SK-N-SH (cell line): ENCODE results near the gene CTDSPL2. TPM values are rescaled to one million over a fixed set of nuclear protein-coding genes. Genes with fewer than 3 reads are reported as not detected.

Experiments
- CTCF ChIA-PET: fragments of 300-600, 350-600 bp; formaldehyde crosslinking; extraction: SDS; loops from one replicate; lab custom pipeline; 2021; lab: Yijun Ruan, JAX
- POLR2A ChIA-PET: fragments of 350-600 bp; sonication (Branson Sonifier 250); formaldehyde crosslinking; extraction: SDS; loops from one replicate; lab custom pipeline; 2020; ENCODE audit warnings: antibody characterized with exemption, inconsistent platforms; lab: Yijun Ruan, JAX
- DNase-seq: peaks from one replicate; pipeline ENCODE4 v3.0.0; 2012
- H2AFZ ChIP-seq: fragments of 200-600 bp; sonication (generic); 2 replicates; pipeline ENCODE4 v1.8.1; 2016; ENCODE audit warnings: antibody characterized with exemption, mild to moderate bottlenecking, low read depth
- H3F3A ChIP-seq: fragments of 200-600 bp; sonication (generic); replicated peaks from 2 replicates; pipeline ENCODE3; 2016; ENCODE audit warnings: antibody characterized with exemption, mild to moderate bottlenecking; ENCODE audit not compliant: insufficient read depth
- H3K27ac ChIP-seq, 2 experiments: fragments of 200-500 bp in 1 of 2; fragments of 200-600 bp in 1 of 2; sonication (Bioruptor generic) in 1 of 2; sonication (generic), shearing (Covaris generic) in 1 of 2; 2 replicates each; pipeline versions ENCODE4 v1.5.1 to v1.6.1; 2014 to 2016; ENCODE audit warnings: low read depth in 2 of 2, inconsistent platforms in 1 of 2, low read length in 1 of 2, mild to moderate bottlenecking in 1 of 2, mixed read lengths in 1 of 2
- H3K27me3 ChIP-seq: fragments of 200-600 bp; sonication (generic), shearing (Covaris generic); 2 replicates; pipeline ENCODE4 v1.6.1; 2016; ENCODE audit warnings: mixed run types; ENCODE audit not compliant: insufficient read depth
- H3K36me3 ChIP-seq, 2 experiments: fragments of 200-500 bp in 1 of 2; fragments of 200-600 bp in 1 of 2; sonication (Bioruptor generic) in 1 of 2; sonication (generic) in 1 of 2; replicated peaks in 1 of 2; 2 replicates each; pipeline versions ENCODE3 to v1.5.1; 2014 to 2016; ENCODE audit warnings: low read length in 1 of 2, mild to moderate bottlenecking in 1 of 2; ENCODE audit not compliant: insufficient read depth in 2 of 2, control insufficient read depth in 1 of 2
- H3K4me1 ChIP-seq, 2 experiments: fragments of 200-500 bp in 1 of 2; fragments of 200-600 bp in 1 of 2; sonication (Bioruptor generic) in 1 of 2; sonication (generic), shearing (Covaris generic) in 1 of 2; 2 replicates each; pipeline versions ENCODE4 v1.5.1 to v1.6.1; 2014 to 2016; ENCODE audit warnings: low read depth in 1 of 2, low read length in 1 of 2, mixed run types in 1 of 2; ENCODE audit not compliant: insufficient read depth in 2 of 2, control insufficient read depth in 1 of 2
- H3K4me2 ChIP-seq: fragments of 200-600 bp; sonication (generic), shearing (Covaris generic); 2 replicates; pipeline ENCODE4 v1.6.1; 2017; ENCODE audit warnings: mixed run types
- H3K4me3 ChIP-seq, 2 experiments: fragments of 200-500 bp in 1 of 2; fragments of 200-600 bp in 1 of 2; sonication (Bioruptor generic) in 1 of 2; sonication (generic), shearing (Covaris generic) in 1 of 2; 2 replicates each; pipeline versions ENCODE4 v1.5.1 to v1.8.1; 2014 to 2016; ENCODE audit warnings: low read depth in 2 of 2, inconsistent platforms in 1 of 2, low read length in 1 of 2, mild to moderate bottlenecking in 1 of 2, mixed read lengths in 1 of 2, moderate library complexity in 1 of 2
- H3K79me2 ChIP-seq: fragments of 200-600 bp; sonication (generic); 2 replicates; pipeline ENCODE4 v1.8.1; 2017; ENCODE audit warnings: mild to moderate bottlenecking; ENCODE audit not compliant: insufficient read depth
- H3K9ac ChIP-seq: fragments of 200-600 bp; sonication (generic); 2 replicates; pipeline ENCODE4 v1.6.1; 2017; ENCODE audit warnings: mixed run types
- H3K9me2 ChIP-seq: fragments of 200-600 bp; sonication (generic); 2 replicates; pipeline ENCODE4 v1.6.1; 2017; ENCODE audit warnings: mixed run types
- H3K9me3 ChIP-seq: fragments of 200-600 bp; sonication (generic); 2 replicates; pipeline ENCODE4 v1.6.1; 2017; ENCODE audit warnings: mixed run types, mild to moderate bottlenecking, moderate library complexity
- H4K20me1 ChIP-seq: fragments of 200-600 bp; sonication (generic); 2 replicates; pipeline ENCODE4 v1.6.1; 2017; ENCODE audit warnings: mild to moderate bottlenecking, mixed run types; ENCODE audit not compliant: insufficient read depth
- CHD2 ChIP-seq: fragments of 150-350 bp; IDR thresholded peaks from 2 replicates; pipeline ENCODE4 v1.6.1; 2018; ENCODE audit warnings: low read length; ENCODE audit not compliant: partially characterized antibody
- ELF1 ChIP-seq: IDR thresholded peaks from 2 replicates; pipeline ENCODE4 v1.4.0; 2012
- EZH2phosphoT487 ChIP-seq: fragments of 200-600 bp; sonication (generic); IDR thresholded peaks from 2 replicates; pipeline ENCODE4 v1.6.1; 2017; ENCODE audit warnings: low read depth, mixed run types, mild to moderate bottlenecking, antibody characterized with exemption, moderate library complexity, borderline replicate concordance
- FOSL2 ChIP-seq: IDR thresholded peaks from 2 replicates; pipeline ENCODE4 v1.4.0; 2012; ENCODE audit warnings: low read depth, mild to moderate bottlenecking, moderate library complexity, borderline replicate concordance
- FOXJ3 ChIP-seq: sonication (generic); formaldehyde crosslinking; IDR thresholded peaks from 2 replicates; pipeline ENCODE4 v1.5.1; 2020; ENCODE audit warnings: mild to moderate bottlenecking, missing genetic modification reagents
- GABPA ChIP-seq: IDR thresholded peaks from 2 replicates; pipeline ENCODE4 v1.4.0; 2012; ENCODE audit warnings: low read depth, mild to moderate bottlenecking
- JUND ChIP-seq: IDR thresholded peaks from 2 replicates; pipeline ENCODE4 v1.4.0; 2012
- NFIC ChIP-seq: IDR thresholded peaks from 2 replicates; pipeline ENCODE4 v1.4.0; 2012; ENCODE audit warnings: borderline replicate concordance
- RFX5 ChIP-seq: IDR thresholded peaks from 2 replicates; pipeline ENCODE4 v1.6.1; 2012; ENCODE audit warnings: mild to moderate bottlenecking, improper control_type of control experiment, low read length
- SIN3A ChIP-seq: IDR thresholded peaks from 2 replicates; pipeline ENCODE4 v1.6.1; 2012; ENCODE audit warnings: low read depth, mild to moderate bottlenecking, low read length, moderate library complexity, borderline replicate concordance
- SMC3 ChIP-seq: IDR thresholded peaks from 2 replicates; pipeline ENCODE4 v1.6.1; 2012; ENCODE audit warnings: low read depth, low read length, improper control_type of control experiment
- TAF1 ChIP-seq: IDR thresholded peaks from 2 replicates; pipeline ENCODE4 v1.6.1; 2012; ENCODE audit warnings: low read depth, mild to moderate bottlenecking, low read length, moderate library complexity, borderline replicate concordance
- TCF12 ChIP-seq: IDR thresholded peaks from 2 replicates; pipeline ENCODE4 v1.4.0; 2012
- TEAD4 ChIP-seq: IDR thresholded peaks from 2 replicates; pipeline ENCODE4 v1.4.0; 2012; ENCODE audit warnings: mild to moderate bottlenecking, borderline replicate concordance; ENCODE audit not compliant: insufficient read depth
- WGBS: methylation state at CpG from one replicate; pipeline ENCODE4 v1.1.6; 2017; ENCODE audit warnings: low lambda C conversion rate; 5-methylcytosine and 5-hydroxymethylcytosine counted together
- polyA plus RNA-seq, 3 experiments: library from polyadenylated mRNA; depleted of rRNA; stranded (reverse); fragments of >200 nt; gene quantifications; 2 replicates each; pipeline ENCODE4 v1.2.3, GENCODE V29; 2012
- TF ChIP-seq, protein P1 (sequence below): IDR thresholded peaks from 2 replicates; pipeline ENCODE4 v1.4.0; 2012; ENCODE audit warnings: low read depth, borderline replicate concordance
- TF ChIP-seq, protein P2 (sequence below): fragments of 200-600 bp; sonication (generic); IDR thresholded peaks from 2 replicates; pipeline ENCODE4 v1.6.1; 2017; ENCODE audit warnings: antibody characterized with exemption, mild to moderate bottlenecking, moderate library complexity
- TF ChIP-seq, protein P3 (sequence below): IDR thresholded peaks from 2 replicates; pipeline ENCODE4 v1.4.0; 2012; ENCODE audit warnings: low read depth, borderline replicate concordance

The CTDSPL2 gene
- polyA plus RNA-seq, 1 of the 3 experiments (the other 2 are of a cell fraction), result 9.0 TPM

DNA sequence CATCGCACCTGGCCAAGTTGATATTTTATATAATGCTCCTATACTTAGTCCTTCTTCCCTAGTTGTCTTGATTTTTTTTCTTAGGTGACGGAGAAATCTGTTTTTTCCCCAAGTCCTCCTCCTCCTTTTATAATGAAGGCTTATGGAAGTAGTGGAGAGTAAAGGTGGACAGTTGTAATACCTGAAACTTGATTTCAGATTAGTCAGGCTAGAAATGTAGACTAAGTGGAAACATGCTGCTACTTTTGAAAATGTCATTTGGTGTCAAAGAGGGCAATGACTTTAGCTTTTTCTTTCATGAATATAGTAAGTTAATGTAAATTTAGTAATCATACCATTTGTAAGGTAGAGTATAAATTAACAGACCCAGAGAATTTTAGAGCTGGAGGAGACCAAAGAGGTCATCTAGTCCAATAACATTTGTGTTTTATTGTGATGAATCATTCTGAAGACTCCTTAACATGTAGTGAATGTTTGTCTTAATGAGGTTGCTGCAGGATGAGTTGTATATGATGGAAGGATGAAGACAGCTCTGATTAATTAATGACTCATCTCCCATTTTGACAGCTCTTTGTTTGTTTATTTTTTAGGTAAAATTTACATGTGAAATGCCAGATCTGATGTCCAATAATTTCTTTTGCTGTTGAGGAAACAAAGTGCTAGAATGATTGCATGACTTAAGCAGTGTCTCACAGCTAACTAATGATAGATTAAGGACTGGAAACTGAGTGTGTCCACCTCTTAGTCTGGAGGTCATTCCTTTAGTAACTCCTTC is 8.7 kb downstream of the CTDSPL2 start:
- Histone ChIP-seq H3K9ac (no peak overlapping the region), H3F3A (peaks cover 14% of the 10 kb centered on the region), H3K27me3 (no peaks in the 10 kb centered on the region), H3K79me2 (peaks cover 100% of the 10 kb centered on the region), H2AFZ (no peak overlapping the region), H3K4me2 (no peak overlapping the region), H3K36me3 (peaks cover 0 to 16% of the 10 kb centered on the region in 2 experiments), H3K27ac (no peak overlapping the region), H3K4me1 (peaks cover 4 to 7% of the 10 kb centered on the region in 2 experiments; a peak in 2 of 4 replicates), H3K9me3 (no peaks in the 10 kb centered on the region), H4K20me1 (peaks cover 88% of the 10 kb centered on the region), H3K4me3 (no peak overlapping the region), H3K9me2 (no peaks in the 10 kb centered on the region)
- TF ChIP-seq, protein P1, sequence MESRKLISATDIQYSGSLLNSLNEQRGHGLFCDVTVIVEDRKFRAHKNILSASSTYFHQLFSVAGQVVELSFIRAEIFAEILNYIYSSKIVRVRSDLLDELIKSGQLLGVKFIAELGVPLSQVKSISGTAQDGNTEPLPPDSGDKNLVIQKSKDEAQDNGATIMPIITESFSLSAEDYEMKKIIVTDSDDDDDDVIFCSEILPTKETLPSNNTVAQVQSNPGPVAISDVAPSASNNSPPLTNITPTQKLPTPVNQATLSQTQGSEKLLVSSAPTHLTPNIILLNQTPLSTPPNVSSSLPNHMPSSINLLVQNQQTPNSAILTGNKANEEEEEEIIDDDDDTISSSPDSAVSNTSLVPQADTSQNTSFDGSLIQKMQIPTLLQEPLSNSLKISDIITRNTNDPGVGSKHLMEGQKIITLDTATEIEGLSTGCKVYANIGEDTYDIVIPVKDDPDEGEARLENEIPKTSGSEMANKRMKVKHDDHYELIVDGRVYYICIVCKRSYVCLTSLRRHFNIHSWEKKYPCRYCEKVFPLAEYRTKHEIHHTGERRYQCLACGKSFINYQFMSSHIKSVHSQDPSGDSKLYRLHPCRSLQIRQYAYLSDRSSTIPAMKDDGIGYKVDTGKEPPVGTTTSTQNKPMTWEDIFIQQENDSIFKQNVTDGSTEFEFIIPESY, result no peak
- TF ChIP-seq FOSL2, result peak; percentile 19; the same call in 1 of the 2 replicates
- CTCF ChIA-PET, result no interaction called here
- 96% methylated on average over 2 of the region's 2 CpGs for WGBS
- DNase-seq, result no peak
- POLR2A ChIA-PET, result no interaction called here

DNA sequence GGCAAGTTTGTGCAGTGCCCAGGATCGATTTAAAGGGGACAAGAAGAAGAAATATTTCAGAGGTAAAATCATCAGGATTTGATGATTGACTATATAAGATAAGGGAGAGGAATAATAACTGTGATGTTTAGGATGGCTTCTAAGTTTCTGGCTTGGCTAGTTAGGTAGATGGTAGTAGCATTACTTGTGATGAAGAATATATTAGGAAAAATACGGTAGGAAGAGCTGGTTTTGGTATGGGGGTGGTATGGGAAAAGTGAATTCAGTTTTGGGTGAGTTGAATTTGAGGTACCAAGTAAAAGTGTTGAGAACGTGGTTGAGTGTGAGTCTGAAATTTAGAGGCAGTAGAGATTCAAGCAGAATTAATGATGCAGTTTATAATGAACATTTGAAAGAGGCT is 11.0 kb downstream of the CTDSPL2 start:
- TF ChIP-seq SIN3A (no peak), NFIC (no peak), EZH2phosphoT487 (no peak), RFX5 (no peak), ELF1 (no peak), FOXJ3 (no peak), FOSL2 (no peak), JUND (no peak), SMC3 (no peak), TCF12 (no peak), TAF1 (no peak), GABPA (no peak), TEAD4 (no peak), CHD2 (no peak)
- TF ChIP-seq, protein P2, sequence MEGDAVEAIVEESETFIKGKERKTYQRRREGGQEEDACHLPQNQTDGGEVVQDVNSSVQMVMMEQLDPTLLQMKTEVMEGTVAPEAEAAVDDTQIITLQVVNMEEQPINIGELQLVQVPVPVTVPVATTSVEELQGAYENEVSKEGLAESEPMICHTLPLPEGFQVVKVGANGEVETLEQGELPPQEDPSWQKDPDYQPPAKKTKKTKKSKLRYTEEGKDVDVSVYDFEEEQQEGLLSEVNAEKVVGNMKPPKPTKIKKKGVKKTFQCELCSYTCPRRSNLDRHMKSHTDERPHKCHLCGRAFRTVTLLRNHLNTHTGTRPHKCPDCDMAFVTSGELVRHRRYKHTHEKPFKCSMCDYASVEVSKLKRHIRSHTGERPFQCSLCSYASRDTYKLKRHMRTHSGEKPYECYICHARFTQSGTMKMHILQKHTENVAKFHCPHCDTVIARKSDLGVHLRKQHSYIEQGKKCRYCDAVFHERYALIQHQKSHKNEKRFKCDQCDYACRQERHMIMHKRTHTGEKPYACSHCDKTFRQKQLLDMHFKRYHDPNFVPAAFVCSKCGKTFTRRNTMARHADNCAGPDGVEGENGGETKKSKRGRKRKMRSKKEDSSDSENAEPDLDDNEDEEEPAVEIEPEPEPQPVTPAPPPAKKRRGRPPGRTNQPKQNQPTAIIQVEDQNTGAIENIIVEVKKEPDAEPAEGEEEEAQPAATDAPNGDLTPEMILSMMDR, result no peak
- TF ChIP-seq, protein P3, sequence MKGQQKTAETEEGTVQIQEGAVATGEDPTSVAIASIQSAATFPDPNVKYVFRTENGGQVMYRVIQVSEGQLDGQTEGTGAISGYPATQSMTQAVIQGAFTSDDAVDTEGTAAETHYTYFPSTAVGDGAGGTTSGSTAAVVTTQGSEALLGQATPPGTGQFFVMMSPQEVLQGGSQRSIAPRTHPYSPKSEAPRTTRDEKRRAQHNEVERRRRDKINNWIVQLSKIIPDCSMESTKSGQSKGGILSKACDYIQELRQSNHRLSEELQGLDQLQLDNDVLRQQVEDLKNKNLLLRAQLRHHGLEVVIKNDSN, result no peak
- TF ChIP-seq, all 33 proteins: peak for 0
- Histone ChIP-seq H3K4me3 (no peak overlapping the region), H3K4me1 (peaks cover 7% of the 10 kb centered on the region in 2 experiments; a peak in 2 of 4 replicates), H4K20me1 (peaks cover 92% of the 10 kb centered on the region), H3K4me2 (no peak overlapping the region), H3K79me2 (peaks cover 100% of the 10 kb centered on the region), H3K9me3 (peaks cover 4% of the 10 kb centered on the region; the same call in 1 of the 2 replicates), H3K9ac (no peak overlapping the region), H3K36me3 (peaks cover 0 to 18% of the 10 kb centered on the region in 2 experiments), H3F3A (peaks cover 14% of the 10 kb centered on the region), H2AFZ (no peak overlapping the region), H3K27ac (no peak overlapping the region), H3K9me2 (no peaks in the 10 kb centered on the region), H3K27me3 (no peaks in the 10 kb centered on the region)
- 84% methylated on average over 3 of the region's 3 CpGs for WGBS
- CTCF ChIA-PET, result no interaction called here
- POLR2A ChIA-PET, result no interaction called here
- DNase-seq, result no peak
